ENCODE data around the gene B3GNT3.

The B3GNT3 gene

GRCh38 chr19:17794731-17795494 is at the start of gene B3GNT3:
Gene B3GNT3 (plus strand): TSS chr19:17795138. CDS start chr19:17807808, 12,670 bp downstream.
- no peak for DNase-seq (ENCODE audit: low read depth)

GRCh38 chr19:17747205-17748098 is 47.5 kb upstream of the B3GNT3 start:
- DNase-seq (ENCODE audit: low read depth), result peak; percentile 91

GRCh38 chr19:17748884-17749638 is 45.9 kb upstream of the B3GNT3 start:
- no peak for DNase-seq (ENCODE audit: low read depth)

GRCh38 chr19:17749912-17750317 is 45.0 kb upstream of the B3GNT3 start:
- DNase-seq (ENCODE audit: low read depth), result no peak

- peak; percentile 85 for DNase-seq (ENCODE audit: low read depth)
Observed at GRCh38 chr19:17751103-17751911, 43.6 kb upstream of the B3GNT3 start, which contains the start of gene FCHO1. Gene FCHO1 (plus strand): TSS chr19:17751477. CDS start chr19:17755165, 3,688 bp downstream.

GRCh38 chr19:17751912-17752273 is 43.0 kb upstream of the B3GNT3 start:
- DNase-seq (ENCODE audit: low read depth), result no peak

- DNase-seq (ENCODE audit: low read depth), result no peak
Observed at GRCh38 chr19:17752865-17753639, 41.9 kb upstream of the B3GNT3 start.

GRCh38 chr19:17753976-17754375 is 41.0 kb upstream of the B3GNT3 start:
- no peak for DNase-seq (ENCODE audit: low read depth)

GRCh38 chr19:17754634-17755442 is 40.1 kb upstream of the B3GNT3 start:
- DNase-seq (ENCODE audit: low read depth), result no peak

GRCh38 chr19:17755443-17755890 is 39.5 kb upstream of the B3GNT3 start:
- DNase-seq (ENCODE audit: low read depth), result no peak

- peak; percentile 25 for DNase-seq (ENCODE audit: low read depth)
Observed at GRCh38 chr19:17755977-17756670, 38.8 kb upstream of the B3GNT3 start.

- no peak for DNase-seq (ENCODE audit: low read depth)
Observed at GRCh38 chr19:17757125-17757524, 37.8 kb upstream of the B3GNT3 start.

- DNase-seq (ENCODE audit: low read depth), result no peak
Observed at GRCh38 chr19:17758515-17758914, 36.4 kb upstream of the B3GNT3 start.

GRCh38 chr19:17761148-17761547 is 33.8 kb upstream of the B3GNT3 start:
- DNase-seq (ENCODE audit: low read depth), result no peak

- DNase-seq (ENCODE audit: low read depth), result no peak
Observed at GRCh38 chr19:17762505-17763229, 32.3 kb upstream of the B3GNT3 start.

GRCh38 chr19:17764348-17764747 is 30.6 kb upstream of the B3GNT3 start:
- no peak for DNase-seq (ENCODE audit: low read depth)

- no peak for DNase-seq (ENCODE audit: low read depth)
Observed at GRCh38 chr19:17765069-17765618, 29.8 kb upstream of the B3GNT3 start.

- no peak for DNase-seq (ENCODE audit: low read depth)
Observed at GRCh38 chr19:17766543-17767131, 28.3 kb upstream of the B3GNT3 start.
